ENCODE results near the gene MOSPD2. TPM values are rescaled to one million over a fixed set of nuclear protein-coding genes. Genes with fewer than 3 reads are reported as not detected.
A peak's percentile ranks its signal among the peaks of the same experiment; 100 is the strongest.

The MOSPD2 gene
- total RNA-seq (2014; rRNA removed; shearing (Covaris generic)), result 5.5 and 7.9 TPM in 2 replicates
- 8.8 and 11.8 TPM in 2 replicates for polyA plus RNA-seq (2015; cell fraction: cytosol; rRNA removed)
- polyA plus RNA-seq (2015; cell fraction: nucleus; rRNA removed), result 15.0 and 16.6 TPM in 2 replicates

DNA sequence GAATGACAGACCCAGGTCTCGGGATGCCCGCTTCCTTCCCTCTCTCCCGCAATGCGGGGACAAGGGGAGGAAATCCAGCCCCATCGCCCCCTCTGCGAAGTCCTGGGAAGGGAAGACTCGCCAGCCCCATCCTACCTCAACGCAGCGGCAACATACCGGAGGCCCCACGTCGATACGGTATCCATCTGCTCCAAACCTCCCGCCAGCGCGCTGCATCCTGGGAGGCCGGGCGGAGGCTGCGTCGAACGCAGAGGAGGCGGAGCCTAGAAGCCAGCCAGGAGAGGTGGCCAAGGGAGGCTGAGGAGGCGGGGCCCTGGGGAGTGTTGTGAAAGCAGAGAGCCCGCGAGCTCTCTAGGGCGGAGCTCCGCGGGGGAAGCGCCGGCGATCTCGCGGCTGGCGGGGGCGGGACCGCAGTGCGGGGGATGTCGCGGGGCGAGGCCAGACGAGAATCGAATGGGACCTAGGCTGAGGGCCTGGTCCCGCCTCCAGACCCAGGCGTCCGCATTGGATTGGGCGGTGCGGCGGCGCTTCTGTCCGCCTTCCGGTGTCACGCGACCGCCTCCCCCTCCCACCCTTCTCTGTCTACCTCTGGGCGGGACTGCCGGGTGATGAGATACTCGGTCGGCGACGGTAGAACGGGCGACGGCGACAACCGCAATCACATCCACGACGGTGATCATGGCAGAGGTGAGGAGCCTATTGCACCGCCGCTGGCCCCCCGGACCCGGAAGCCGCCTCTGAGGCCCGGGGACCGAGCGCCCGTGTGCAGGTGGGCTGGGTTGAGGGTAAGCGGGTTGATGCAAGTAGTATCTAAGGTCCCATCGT lies at the start of gene MOSPD2, which contains the start of gene FANCB:
MOSPD2 (plus strand) TSS at position 571 of the 825 bp plus-strand sequence; CDS start at position 679, 108 bp downstream.
FANCB (minus strand) TSS at position 219 of the 825 bp plus-strand sequence. CDS start 7,559 bp downstream, outside the sequence.
- peak; percentile 93 for DNase-seq (ENCODE audit: low read depth)

DNA sequence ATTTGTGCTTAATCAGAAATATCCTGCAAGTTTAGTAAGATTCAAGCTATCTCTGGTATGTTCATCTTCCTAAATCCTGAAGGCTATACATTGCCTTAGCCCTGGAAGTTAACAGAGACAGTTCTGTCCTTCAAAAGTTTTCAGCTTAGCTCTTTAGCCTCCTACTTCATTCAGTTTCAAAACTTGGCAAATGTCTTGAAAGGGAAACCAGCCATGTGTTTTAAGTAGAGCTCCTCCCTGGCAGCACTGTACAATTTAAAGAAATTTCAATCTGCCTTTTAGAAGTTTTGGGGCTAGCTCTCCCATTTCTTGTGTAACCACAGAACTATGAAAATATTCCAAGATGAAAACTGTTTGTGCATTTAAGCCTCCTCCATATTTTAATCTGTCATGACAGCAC lies 47.4 kb upstream of the MOSPD2 start:
- no peak for DNase-seq (ENCODE audit: low read depth)

DNA sequence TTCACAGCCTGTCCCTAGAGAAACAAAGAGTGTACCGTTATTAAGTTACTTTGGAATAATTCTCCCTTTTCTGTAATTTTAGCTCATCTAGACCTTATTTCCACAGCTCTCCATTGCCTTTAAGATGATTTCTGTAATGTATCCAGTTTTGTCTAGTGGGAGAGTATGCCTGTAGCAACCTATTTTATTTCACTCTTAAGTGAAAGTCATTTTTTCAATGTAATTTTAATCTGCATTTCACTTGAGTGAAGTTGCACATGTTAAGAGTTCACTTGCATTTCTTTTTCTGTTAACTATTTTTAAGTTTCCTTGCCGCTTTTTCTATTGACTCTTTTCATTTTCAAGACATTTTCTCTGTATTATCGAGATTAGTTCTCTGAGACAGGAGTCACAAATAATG lies 46.9 kb upstream of the MOSPD2 start:
- no peak for DNase-seq (ENCODE audit: low read depth)

DNA sequence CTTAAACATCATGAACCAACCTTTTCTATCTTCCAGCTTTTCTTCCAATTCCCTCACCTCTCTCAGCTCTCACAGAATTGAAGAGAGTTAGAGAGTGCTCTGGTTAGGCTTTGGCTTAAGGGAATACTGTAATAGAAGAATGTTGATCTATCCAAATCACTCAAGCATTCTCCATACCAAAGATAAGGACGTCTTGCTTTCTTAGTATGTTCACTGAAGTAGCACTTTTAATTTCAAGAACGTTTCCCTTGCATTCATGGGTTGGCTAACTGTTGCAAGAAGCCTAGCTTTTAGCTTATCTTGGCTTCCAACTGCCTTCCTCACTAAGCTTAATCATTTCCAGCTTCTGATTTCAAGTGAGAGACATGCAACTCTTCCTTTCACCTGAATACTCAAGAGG lies 43.6 kb upstream of the MOSPD2 start:
- DNase-seq (ENCODE audit: low read depth), result no peak

DNA sequence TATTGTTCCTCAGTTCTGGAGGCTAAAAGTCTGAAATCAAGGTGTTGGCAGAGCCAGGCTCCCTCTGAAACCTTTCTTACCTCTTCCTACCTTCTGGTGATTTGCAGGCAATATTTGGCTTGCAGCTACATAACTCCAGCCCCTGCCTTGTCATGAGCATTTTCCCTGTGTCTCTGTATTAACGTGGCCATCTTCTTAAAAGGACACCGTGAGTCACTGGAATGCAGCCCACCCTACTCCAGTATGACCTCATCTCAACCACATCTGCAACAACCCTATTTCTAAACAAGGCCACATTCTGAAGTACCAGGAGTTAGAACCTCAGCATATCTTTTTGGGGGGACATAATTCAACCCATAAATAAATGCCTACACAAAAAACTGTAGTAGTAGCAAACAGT lies 41.1 kb upstream of the MOSPD2 start:
- DNase-seq (ENCODE audit: low read depth), result peak; percentile 74

DNA sequence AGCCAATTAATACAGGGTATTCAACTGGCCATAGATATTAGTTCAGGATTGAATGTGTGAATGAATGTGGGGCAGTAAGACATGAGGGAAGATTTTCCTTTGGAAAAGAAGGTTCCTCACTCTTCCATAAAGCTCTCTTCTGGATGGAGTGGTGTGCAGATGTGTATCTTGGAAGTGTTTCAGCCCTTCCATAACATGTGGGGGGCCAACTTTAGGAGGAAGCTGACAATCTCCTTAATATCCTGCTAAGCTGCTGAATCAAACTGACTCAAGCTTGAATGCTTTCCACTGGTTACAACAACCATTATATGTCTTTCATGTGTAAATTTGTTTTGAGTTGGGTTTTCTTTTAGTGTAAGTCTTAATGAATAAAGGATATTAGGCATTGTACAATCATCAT lies 40.6 kb upstream of the MOSPD2 start:
- peak; percentile 3 for DNase-seq (ENCODE audit: low read depth)

DNA sequence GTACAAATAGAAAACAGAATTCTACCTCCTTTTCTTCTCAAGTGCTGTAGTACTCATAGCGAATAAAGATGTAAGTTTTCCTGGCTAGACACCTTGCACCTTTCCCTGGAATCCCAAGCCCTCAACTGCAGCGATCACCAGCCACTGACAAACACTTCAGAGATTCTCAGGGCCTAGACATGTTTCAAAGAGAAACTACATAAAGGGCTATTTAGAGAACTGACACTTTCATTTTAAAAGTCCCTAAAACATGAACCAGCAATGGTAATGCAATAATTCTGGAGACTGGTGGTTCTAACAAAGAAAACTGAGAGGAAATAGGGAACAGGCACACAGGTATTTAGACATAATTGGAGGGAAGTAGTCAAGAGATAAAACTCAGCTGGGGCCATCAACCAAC lies 36.1 kb upstream of the MOSPD2 start:
- DNase-seq (ENCODE audit: low read depth), result no peak

DNA sequence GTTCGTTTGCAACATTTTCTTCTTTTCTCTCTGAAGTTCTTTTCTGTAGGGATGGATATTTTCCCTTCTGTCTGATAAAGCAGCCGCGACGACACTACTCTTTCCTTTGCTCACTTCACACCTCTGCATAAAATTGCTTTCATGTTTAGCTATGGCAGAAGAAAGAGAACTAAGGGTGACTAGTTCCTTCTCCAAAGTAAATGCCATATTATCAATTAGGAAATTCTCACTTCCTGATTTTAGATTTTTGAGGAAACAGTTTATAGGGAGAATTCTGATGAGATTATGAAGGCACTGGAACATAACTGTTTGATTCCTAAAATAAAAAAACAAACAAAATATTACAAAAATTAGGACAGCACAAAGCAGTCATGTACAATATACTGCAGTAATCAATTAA lies 29.6 kb upstream of the MOSPD2 start:
- no peak for DNase-seq (ENCODE audit: low read depth)

DNA sequence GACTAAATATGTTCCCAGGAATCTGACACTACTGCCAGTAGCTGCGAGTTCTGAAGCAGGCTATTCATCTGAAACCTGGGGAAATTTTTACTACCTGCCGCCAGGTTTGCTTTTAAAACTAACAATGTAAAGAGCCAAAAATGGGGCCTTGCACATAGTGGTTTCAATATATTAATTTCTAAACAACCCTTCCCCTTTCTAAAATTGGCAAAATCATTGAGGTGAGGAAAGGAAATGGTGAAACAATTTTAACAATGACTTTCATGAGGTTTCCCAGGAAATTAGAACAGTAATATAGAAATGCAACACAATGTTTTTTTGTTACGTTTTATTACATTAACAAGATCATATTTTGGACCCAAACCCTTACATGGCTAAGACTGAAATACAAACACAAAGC lies 21.7 kb upstream of the MOSPD2 start:
- DNase-seq (ENCODE audit: low read depth), result no peak

DNA sequence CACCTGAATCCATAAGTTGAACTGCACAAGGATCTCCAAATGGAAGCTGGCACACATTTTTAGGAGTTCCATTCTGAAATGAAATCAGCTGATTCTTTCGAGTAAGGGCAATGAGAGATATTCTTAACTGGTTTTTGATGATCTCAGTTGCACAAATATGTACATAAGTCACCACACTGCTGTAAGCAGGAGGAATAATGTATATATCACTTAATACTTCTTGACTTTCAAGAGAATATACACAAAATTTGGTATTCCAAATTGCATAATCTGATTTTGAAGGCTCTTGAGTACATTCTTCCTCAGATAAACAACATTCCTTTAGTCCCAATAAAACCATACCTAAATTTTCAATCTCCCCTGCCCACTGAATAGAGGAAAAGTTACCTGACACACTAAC lies 8.6 kb upstream of the MOSPD2 start:
- no peak for DNase-seq (ENCODE audit: low read depth)

DNA sequence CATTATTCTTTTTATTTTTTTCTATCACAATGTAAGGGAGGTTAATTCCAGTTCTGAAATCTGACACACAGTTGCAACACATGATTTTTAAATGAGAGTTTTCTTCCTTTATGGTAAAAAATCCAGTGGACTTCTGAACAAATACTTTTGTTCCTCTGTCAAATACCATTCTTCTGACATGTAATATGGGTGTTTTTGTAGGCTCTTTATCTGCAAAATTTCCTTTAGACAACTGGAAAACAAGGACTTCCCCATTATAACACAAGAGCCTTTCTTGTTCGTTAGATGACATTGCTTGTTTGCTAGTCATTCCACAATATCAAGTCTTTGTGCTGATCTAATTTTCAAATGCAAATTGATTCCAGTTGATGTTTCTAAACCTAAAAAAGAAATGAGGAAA lies 8.0 kb upstream of the MOSPD2 start:
- DNase-seq (ENCODE audit: low read depth), result no peak

DNA sequence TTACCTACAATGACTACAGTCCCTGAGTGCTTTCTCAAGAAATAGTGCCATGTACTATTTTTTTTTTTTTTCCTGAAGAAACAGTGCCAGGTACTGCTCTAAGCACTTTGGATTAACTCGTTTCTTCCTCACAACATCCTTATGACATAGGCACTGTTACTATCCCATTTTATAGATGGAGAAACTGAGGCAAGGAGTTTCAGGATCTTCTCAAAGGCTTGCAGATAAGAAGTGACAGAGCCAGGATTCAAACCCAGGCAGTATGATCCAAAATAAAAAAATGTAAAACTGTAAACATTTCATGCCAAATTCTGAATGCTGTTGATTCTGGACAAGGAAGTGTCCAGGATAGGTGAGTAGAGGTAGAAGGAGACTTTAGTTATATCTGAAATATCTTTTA lies 1.5 kb upstream of the MOSPD2 start:
- DNase-seq (ENCODE audit: low read depth), result no peak

DNA sequence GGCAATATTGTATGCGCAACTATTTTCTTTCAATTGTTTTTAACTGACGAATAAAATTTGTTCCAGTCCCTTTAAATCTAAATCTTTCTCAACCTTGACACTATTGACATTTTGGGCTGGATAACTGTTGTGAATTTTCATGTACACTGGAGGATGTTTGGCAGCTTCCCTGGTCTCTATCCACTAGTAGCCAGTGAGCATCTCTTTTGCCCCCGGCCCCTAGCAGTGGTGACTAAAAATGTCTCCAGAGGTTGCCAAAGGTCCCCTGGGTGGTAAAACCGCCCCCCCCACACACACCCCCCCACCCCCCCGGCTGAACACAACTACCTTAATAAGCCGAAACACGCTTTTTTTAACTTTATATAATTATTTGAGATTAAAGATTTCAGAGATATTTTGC lies 866 bp upstream of the MOSPD2 start:
- no peak for DNase-seq (ENCODE audit: low read depth)

DNA sequence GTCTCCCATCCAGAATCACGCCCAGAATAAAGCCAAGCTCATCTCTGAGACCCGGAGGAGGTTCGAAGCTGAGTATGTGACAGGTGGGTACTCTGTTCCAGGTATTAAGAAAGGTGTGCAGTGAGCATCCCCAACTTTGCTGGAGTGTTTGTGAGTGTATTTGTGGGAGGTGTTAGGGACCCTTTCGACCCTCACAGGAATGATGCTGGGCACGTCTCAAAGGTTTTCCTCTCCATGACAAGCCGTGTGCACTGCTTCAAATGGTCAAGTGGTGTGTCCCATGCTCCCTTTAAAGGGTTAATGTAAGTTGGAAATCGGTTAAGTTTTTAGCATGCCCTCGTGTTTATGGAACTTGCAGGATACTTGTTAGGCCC lies 442 bp downstream of the MOSPD2 start:
- DNase-seq (ENCODE audit: low read depth), result no peak

DNA sequence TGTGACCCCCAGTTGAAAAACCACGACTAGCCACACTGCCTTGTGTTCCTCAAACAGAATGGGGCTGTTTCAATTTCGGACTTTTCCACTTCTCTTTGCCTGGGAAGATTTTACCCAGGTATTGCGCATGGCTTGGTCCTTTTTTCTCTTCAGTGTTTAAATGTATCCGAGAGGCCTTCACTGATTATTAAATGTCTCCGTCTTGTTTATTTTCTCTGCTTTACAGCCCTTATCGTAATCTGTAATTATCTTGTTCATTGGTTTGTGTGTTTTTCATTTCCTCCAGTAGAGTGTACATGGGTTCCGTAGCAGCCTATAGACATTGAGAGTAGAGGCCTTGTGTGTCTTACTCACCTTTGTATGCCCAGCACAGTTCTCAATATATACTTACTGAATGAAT lies 2.4 kb downstream of the MOSPD2 start:
- no peak for DNase-seq (ENCODE audit: low read depth)

DNA sequence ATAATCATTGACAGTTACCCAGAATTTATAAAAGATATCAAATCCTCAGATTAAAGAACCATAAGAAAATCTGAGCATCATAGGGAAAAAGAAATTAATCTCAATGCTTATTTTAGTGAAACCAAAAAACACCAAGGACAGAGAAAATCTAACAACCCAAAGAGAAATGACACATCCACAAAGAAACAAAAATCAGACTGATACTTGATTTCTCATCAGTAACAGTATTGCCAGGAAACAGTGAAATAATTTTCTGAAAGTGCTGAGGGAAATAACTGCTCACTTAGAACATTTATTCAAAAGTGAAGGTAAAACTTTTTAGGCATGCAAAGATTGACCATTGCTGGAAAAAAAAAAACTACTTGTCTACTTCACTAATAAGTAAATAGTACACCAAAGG lies 10.6 kb downstream of the MOSPD2 start:
- no peak for DNase-seq (ENCODE audit: low read depth)

DNA sequence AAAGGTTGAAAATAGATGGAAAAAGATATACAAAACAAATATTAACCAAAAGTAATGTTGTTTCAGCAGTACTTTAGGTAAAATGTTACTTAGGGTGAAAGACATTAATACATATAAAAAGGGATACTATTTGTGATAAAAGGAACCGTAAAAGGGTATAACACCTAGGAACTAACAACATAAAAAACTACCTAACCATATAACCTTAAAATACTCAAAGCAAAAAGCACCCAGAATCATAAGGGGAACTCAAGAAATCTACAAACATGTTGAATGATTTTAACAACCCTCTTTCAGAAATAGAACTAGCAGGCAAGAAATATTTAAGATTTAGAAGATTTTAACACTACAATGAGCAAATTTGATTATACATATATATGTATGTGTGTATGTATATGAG lies 11.5 kb downstream of the MOSPD2 start:
- DNase-seq (ENCODE audit: low read depth), result no peak

DNA sequence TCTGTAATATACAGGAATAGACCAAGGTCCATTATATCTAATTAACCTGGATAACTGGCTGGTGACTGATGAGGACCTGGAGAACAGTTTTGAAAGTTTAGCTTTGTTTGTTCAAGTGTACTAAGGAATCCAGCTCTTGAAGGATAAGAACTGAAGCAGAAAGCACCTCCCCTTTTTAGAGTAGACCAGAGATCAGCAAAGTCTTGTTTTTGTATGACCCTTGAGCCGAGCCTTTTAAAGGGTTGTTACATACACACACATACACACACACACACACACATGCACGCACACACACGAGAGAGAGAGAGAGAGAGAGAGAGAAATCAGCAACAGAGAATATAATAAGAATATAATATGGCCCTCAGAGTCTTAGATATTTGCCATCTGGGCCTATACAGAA lies 13.0 kb downstream of the MOSPD2 start:
- no peak for DNase-seq (ENCODE audit: low read depth)

DNA sequence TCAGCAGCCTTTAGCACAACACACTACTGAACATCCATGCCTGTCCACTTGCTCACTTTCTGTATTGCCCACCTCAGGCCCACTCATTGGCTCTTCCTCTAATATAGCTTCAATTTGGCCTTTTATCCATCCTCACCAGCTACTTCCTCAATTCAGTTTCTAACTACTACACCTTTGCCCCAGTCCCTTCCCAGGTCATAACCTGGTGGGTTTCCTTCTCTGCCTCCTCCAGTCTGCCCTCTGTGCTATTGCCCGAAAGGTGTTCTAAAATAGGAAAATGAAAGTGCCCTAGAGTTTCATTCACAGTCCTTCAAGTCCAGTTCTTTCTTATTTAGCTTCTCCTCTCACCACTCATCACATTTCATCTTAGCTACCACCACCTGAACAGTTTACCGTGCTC lies 23.1 kb downstream of the MOSPD2 start:
- DNase-seq (ENCODE audit: low read depth), result no peak

DNA sequence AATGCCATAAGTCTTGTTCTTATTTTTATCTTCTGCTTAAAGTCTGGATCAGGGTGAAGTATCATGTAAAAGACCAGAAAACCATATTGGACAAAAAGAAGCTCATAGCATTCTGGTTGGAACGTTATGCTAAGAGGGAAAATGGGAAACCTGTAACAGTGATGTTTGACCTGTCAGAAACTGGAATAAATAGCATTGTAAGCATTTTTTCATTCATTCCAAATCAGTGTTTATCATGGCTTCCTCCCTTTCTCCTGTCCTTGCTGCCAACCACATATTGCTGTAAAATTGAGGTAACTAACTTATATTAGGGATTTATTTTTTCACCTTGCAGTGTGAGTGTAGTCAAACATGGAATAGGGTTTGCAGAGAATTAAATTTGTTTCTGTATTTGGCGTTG lies 23.8 kb downstream of the MOSPD2 start:
- DNase-seq (ENCODE audit: low read depth), result no peak

DNA sequence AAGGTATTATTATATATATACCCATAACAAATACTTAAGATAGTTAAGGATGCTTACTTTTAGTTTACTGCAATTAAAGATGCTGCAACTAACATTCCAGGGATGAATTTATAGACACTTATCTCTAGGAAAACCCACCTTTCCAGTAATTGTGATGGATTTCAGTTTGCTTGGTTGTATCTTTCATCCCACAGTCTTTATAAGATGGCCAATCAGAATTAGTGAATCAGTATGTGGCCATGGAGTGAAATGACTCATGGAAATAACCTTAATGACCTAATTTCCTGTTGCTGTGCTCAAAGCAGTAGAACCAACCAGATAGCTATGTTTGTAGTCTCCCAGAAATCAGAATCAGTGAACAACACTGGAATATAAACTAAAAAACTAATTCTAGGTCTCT lies 26.4 kb downstream of the MOSPD2 start:
- DNase-seq (ENCODE audit: low read depth), result peak; percentile 74

DNA sequence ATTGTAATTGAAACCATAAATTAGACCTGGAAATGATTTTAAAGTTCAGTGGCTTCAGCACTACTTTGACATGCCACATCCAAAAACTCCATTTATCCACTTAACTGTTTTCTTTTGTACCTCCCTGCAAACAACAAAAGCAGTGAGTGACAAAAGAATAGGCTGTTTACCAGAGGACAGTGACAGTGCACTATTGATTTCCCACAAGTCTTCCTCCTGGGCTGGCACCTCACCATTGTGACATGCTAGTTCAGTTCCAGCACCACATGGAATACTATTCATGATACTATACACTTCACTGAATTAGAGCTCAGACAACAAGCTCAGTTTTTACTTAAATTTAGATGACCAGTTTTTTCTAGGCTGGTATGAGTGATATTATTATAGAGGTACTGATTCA lies 29.3 kb downstream of the MOSPD2 start:
- no peak for DNase-seq (ENCODE audit: low read depth)

DNA sequence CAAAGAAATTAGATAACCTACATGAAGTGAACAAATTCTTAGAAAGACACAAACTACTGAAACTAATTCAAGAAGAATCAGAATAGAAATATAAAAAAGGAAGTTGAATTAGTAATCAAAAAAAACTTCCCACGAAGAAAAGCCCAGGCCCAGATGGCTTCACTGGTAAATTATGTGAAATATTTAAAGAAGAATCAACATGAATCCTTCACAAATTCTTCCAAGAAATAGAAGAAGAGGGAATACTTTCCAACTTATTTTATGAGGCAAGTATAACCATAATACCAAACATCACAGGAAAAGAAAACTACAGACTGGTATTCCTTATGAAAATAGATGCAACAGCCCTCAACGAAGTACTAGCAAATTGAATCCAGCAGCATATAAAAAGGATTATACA lies 30.7 kb downstream of the MOSPD2 start:
- DNase-seq (ENCODE audit: low read depth), result no peak

All from HT1080 (cell line).